GM12874 (cell line): ENCODE measurements around the gene RPS6KL1.

Experiments
- TF ChIP-seq, protein P1 (sequence below): IDR thresholded peaks from 2 replicates; pipeline ENCODE4 v1.5.1; 2011; ENCODE audit warnings: low read depth, mild to moderate bottlenecking, control low read depth, low read length, moderate library complexity; ENCODE audit not compliant: insufficient read depth

The RPS6KL1 gene

DNA sequence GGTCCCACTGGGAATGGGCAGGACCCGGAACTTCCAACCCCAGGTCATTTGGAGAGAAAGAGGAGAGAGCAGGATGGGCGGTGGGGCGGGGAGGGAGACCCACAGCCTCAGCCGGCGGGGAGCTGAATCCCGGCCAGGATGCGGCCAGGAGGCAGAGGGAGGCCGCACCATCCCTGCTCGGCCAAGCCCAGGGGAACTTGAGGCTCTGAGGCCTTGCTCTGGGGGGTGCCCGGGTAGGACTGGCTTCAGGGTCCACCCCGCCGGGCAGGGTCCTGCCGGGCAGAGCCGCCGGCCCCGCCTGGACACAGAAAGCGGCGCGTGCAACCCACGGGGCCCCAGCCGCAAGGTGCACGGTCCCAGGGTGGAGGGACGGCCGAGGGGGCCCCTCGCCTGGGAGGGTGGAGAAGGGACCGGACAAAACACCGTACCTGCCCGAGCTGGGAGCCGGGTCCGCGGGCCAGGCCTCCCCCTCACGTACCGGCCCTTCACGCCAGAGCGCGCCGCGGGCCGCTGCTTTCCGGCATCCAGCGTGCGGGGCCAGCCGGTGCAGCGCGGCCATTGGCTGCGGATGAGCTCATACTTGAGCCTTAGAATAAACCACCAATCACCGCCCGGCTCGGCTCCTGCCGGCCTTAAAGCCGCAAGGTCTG is at the start of gene RPS6KL1:
TSS of gene RPS6KL1 (minus strand) at position 509 of the 650 bp plus-strand sequence. CDS start 1,719 bp downstream, outside the sequence.
- TF ChIP-seq, protein P1, sequence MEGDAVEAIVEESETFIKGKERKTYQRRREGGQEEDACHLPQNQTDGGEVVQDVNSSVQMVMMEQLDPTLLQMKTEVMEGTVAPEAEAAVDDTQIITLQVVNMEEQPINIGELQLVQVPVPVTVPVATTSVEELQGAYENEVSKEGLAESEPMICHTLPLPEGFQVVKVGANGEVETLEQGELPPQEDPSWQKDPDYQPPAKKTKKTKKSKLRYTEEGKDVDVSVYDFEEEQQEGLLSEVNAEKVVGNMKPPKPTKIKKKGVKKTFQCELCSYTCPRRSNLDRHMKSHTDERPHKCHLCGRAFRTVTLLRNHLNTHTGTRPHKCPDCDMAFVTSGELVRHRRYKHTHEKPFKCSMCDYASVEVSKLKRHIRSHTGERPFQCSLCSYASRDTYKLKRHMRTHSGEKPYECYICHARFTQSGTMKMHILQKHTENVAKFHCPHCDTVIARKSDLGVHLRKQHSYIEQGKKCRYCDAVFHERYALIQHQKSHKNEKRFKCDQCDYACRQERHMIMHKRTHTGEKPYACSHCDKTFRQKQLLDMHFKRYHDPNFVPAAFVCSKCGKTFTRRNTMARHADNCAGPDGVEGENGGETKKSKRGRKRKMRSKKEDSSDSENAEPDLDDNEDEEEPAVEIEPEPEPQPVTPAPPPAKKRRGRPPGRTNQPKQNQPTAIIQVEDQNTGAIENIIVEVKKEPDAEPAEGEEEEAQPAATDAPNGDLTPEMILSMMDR, result no peak

DNA sequence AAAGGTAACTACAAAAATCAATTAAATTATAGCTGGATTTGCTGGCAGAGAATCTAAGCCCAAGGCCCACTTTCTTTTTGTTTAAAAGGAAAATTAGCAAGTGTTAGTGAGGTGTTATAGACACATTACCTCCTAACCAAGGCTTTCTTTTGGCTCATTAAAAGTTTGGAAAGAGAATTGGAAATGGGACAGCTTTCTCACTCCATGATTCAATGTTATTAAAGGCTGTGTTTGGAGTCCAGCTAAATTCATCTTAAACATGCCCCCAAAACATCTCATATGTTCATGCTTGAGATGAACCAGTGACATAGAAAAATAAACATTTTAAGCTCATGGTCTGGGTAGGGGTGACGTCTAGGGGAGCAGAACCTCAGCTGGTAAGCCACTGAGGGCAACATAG is 45.8 kb upstream of the RPS6KL1 start:
- TF ChIP-seq, protein P1, result no peak

GRCh38 chr14:74965486-74966153 is 42.6 kb upstream of the RPS6KL1 start:
- TF ChIP-seq, protein P1, result no peak

- TF ChIP-seq, protein P1, result no peak
Measured at GRCh38 chr14:74964787-74965485, 41.9 kb upstream of the RPS6KL1 start.

GRCh38 chr14:74963705-74964271 is 40.7 kb upstream of the RPS6KL1 start:
- TF ChIP-seq, protein P1, result no peak

DNA sequence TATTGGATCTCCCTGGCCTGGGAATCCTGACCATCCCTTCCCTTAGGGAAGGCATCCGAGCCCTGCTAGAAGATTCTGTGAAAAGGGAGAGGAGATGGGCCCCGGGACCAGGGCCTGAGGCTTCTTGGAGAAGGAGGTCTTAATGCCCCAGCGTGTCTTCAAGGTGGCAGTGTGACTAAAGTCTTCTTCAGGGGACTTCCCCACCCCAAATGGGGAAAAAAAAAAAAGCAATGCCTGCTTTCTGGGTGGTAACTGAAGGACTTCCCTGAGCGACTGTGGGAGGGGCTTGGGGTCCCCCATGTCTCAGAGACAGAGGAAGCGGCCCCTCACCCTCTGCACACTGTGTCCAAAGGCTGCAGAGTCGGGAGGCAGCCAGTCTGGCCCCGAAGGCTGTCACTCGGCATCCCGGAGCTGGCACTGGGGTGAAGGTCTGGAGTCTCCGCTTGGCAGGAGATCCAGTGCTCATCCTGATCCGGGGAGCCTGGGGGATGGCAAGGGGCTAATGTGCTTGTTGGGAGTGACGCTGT is 40.2 kb upstream of the RPS6KL1 start:
- TF ChIP-seq, protein P1, result no peak

DNA sequence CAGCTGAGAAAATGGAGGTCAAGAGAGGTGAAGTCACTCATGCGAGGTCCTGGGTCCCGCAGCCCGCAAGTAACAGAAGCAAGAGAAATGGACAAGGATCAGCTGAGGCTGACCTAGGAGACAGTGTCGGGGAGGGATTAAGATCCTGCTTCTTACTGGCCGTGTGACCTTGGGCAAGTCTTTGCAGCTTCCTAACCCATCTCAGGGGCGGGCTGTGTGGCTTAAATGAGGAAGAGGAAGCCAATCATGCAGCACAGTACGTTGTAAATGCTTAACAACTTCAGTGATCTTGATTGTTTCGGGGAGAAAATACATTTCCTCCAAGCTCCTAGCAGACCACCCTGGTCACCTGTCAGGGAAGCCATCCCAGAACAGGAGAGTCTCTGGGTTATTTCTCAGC is 39.4 kb upstream of the RPS6KL1 start:
- TF ChIP-seq, protein P1, result no peak
